ENCODE data around the gene FXYD3. TPM values are rescaled to one million over a fixed set of nuclear protein-coding genes. Genes with fewer than 3 reads are reported as not detected.
"Not testable (repeated sequence)": the region's sequence is repeated elsewhere in the genome, so short reads cannot be mapped to it uniquely, and the experiment has no call there.

The FXYD3 gene
- total RNA-seq, 1 donor from 2014 or later = not detected

DNA sequence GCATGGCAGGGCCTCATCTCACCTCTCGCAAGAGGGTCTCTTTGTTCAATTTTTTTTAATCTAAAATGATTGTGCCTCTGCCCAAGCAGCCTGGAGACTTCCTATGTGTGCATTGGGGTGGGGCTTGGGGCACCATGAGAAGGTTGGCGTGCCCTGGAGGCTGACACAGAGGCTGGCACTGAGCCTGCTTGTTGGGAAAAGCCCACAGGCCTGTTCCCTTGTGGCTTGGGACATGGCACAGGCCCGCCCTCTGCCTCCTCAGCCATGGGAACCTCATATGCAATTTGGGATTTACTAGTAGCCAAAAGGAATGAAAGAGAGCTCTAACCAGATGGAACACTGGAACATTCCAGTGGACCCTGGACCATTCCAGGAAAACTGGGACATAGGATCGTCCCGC, 8.0 kb downstream of the FXYD3 start:
- DNase-seq (ENCODE audit: extremely low read depth, low read depth, low spot score) = no peak

DNA sequence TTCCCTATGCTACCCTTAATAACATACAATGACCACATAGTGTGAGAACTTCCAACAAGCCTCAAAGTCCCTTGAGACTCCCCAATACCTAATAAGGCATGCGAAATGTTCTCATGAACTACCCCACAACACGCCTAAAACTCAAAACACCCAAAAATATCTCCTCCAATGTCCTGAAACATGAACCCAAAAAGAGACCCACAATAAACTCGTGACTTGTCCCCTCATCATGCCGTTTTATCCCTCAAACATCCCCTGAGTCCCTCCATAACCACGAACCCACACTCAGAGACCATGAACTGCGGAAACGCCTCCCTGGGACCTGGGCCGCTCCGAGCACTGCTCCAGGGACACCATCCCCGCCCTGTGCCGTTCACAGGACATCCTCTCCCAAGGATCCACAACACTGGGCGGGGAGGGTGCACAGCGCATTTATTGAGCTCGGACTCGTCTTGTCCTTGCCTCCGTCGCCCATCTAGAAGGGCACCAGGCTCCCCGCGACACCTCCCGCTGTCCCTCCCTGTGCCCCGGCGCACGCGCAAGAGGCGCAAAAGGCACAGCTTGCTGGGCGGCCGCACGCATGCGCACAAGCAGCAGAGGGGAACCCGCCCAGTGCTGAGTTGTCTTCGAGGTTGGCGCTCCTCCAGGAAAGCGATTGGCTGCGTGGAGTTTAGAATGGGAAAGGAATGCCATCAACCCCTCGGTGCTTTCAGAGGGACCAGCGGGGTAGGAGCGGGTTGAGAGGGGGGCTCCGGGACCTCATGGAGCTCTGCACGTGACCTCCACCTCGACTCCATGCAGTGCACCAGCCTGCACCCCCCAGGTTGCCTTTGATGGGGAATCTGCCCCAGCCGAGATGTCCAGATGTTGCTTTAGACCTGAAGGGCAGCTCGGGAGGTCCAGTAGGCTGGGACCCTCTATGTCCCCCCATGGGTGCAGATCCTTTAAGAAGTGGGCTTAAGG, 8.8 kb downstream of the FXYD3 start:
- DNase-seq (ENCODE audit: extremely low read depth, low read depth, low spot score) = no peak

DNA sequence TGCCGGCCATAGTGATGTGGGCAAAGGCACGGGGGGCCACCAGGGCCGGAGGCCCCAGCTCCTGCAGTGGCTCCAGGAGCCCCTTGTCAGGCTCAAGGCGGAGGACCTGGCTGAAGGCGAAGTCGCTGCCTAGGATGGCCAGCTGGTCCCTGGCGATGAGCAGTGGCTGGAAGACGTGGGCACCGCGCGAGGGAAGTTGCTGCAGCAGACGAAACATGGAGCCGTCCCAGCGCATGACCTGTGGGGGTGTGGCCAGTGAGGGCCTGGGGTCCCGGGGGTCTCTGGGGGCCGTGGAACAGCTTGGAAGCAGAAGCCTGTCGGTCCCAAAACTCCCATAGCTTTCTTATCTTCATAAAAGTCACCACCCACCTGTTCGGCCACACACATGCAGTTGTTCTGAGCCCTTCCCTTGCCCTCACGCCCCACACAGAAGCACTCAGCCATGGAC, 9.7 kb downstream of the FXYD3 start:
- no peak for DNase-seq (ENCODE audit: extremely low read depth, low read depth, low spot score)

DNA sequence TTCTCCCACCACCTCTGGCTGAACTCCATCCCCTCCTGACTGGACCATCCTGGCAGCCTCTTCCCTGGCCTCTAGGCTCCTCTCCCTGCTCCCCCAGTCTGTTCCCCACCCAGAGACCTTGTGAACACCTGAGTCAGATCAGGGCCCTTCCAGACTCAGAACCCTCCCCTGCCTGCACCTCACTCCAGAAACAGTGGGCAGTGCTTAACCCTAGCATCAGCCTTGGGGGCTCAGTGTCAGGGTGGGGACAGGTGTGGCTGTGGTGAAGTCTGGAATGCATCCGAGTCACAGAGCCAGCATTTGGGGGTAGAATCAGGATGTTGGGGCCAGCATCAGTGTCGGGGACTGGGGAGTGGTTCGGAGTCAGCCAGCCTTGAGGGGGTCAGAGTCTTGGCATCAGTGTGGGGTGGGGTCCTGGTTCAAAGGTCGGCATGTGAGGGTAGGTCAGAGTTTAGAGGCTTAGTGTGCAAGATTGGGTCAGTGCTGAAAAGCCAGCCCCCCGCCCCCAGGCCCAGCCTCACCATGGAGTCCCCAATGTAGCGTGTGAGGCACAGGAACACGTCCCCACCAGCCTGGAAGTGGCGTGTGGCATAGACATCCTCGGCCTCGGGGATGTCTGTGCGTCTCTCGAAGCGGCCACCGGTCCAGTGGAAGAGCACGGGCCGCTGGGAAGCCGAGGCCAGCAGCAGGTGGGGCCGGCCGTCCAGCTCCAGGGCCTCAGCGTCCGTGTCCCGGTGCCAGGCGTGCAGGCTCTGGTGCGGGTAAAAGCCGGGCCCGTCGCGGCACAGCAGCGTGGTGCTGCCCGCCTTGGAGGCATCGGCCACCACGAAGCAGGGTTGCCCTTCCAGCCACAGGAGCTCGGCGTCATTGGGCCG, 10.4 kb downstream of the FXYD3 start:
- DNase-seq (ENCODE audit: extremely low read depth, low read depth, low spot score) = no peak

DNA sequence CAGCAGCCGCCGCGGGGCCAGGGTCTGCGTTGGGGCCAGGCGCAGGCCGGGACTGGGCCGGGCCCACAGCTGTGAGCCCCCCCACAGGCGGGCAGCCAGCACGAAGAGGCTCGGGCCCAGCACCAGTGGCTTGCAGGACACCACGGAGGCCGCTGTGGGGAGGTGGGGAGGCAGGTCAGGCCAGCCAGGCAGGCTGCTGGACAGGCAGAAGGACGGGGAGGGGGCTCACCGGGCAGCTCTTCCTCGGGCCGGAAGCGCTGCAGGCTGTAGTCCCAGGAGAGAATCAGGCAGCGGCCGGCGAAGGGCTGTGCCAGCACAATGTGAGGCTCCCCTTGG, 11.0 kb downstream of the FXYD3 start:
- no peak for DNase-seq (ENCODE audit: extremely low read depth, low read depth, low spot score)

DNA sequence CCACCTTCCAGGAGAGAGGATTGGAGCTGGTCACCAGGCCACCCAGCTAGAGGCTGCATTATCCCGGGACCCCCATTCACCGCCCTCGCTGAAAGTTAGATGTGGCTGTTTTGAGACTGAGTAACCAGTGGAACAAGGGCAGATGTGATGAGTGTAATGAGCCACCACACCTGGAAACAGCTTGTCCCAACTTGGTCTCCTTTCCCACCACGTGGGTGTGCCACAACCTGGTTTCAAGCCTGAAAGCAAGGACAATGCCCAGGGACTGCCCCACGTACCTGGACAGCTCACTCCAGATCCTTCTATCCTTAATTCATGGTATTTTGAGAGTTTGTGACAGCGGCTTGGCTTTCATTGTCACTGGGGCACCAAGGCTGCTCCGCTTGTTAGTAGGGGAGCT, 12.2 kb downstream of the FXYD3 start:
- no peak for DNase-seq (ENCODE audit: extremely low read depth, low read depth, low spot score)

DNA sequence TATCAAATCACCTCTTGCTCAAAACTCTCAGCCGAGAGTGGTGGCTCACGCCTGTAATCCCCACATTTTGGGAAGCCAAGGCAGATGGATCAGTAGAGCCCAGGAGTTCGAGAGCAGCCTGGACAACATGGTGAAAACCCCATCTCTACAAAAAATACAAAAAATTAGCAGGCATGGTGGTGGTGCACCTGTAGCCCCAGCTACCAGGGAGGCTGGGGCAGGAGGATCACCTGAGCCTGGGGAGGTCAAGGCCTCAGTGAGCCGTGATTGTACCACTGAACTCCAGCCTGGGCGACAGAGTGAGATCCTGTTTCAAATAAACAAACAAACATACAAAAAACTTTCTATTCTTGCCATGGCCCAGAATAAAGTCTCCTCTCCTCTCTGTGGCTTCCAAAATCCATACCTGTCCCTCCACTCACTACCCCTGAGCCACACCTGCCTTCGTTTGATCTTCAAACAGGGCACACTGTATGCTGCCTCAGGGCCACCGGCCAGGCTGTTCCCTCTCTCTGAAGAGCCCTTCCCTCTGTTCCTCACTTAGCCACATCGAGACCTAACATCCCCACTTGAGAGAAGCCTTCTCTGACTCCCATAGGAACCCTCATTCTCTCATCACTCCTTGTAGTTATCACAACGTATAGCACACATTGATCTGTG, 12.9 kb downstream of the FXYD3 start:
- DNase-seq (ENCODE audit: extremely low read depth, low read depth, low spot score) = no peak

DNA sequence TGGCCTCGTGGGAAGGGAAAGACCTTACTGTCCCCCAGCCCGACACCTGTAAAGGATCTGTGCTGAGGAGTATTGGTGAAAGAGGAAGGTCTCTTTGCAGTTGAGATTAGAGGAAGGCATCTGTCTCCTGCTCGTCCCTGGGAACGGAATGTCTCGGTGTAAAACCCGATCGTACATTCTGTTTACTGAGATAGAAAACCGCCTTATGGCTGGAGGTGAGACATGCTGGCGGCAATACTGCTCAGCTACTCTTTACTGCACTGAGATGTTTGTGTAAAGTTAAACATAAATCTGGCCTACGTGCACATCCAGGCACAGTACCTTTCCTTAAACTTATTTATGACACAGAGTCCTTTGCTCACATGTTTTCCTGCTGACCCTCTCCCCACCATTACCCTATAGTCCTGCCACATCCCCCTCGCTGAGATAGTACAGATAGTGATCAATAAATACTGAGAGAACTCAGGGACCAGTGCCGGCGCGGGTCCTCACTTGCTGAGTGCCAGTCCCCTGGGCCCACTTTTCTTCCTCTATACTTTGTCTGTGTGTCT, 14.2 kb downstream of the FXYD3 start:
- not testable (repeated sequence) for DNase-seq (ENCODE audit: extremely low read depth, low read depth, low spot score)

DNA sequence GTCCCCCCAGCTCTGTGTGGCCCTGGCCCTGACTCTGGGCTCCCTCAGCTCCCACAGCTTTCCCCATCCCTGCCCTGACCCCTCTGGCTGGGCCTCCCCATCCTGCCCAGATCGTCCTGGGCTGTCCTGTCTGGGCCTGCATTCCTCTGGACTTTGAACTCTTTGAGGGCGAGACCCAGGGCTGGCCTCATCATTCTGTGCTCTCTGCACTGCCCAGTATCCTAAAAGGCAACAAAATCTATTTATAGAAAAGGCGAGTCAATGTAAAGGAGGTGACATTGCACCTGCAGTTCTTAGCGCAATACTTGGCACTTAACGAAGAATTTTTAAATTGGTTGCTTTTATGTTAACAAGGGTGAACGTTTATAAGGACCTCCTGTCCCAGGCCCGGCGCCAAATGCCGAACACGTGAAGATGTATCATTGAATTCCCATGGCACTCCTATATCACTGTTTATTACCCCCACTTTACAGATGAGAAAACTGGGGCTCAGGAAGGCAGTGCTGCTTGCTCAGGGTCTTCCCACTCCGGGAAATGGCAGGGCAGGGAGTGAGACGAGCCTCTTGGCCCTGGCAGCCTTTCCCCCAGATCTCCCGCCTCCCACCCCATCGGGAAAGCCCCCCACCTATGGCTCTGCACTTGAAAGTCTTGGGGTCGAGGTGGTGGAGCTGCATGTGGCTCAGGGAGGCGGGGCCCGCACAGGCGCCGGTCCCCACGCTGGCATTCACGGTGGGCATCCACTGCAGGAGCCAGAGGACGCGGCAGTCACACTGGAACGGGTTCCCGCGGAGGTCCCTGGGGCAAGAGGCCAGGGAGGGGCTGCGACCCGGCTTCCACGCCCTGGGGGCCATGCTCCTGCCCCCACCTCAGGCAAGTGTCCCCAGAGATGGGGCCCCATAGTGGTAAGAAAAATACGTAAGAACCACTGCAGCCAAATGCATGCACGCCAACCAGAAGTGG, 15.4 kb downstream of the FXYD3 start:
- no peak for DNase-seq (ENCODE audit: extremely low read depth, low read depth, low spot score)

DNA sequence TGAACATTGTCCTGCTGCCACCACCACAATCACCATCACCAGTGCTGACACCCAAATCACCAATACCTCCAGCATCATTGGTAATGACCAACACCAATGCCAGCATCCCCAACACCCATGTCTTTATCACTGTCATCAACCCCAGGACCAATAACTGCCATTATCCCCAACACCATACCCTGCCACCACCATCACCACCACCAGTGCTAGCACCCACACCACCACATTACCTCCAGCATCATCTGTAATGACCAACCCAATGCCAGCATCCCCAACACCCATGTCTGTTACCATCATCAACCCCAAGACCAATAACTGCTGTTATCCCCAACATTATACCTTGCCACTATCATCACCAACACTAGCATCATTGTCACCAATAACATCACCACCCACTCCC, 16.6 kb downstream of the FXYD3 start:
- no peak for DNase-seq (ENCODE audit: extremely low read depth, low read depth, low spot score)

DNA sequence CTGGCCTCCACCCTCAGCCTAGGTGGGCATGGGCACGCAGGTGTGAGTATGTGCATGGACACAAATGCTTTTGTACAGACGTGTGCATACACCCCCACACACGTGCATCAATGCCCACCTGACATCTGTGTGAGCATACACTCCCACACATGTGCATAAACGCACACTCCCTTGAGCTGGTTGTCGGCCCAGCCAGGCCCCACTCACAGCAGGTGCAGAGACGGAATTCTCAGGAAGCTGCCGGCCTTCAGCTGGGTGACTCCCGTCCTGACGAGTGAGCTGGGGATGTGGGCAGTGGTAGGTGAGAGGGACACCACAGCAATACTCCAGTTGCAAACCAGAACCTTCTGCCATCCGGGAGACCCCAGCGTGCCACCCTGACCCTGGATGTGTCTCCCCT, 18.2 kb downstream of the FXYD3 start:
- DNase-seq (ENCODE audit: extremely low read depth, low read depth, low spot score) = no peak

DNA sequence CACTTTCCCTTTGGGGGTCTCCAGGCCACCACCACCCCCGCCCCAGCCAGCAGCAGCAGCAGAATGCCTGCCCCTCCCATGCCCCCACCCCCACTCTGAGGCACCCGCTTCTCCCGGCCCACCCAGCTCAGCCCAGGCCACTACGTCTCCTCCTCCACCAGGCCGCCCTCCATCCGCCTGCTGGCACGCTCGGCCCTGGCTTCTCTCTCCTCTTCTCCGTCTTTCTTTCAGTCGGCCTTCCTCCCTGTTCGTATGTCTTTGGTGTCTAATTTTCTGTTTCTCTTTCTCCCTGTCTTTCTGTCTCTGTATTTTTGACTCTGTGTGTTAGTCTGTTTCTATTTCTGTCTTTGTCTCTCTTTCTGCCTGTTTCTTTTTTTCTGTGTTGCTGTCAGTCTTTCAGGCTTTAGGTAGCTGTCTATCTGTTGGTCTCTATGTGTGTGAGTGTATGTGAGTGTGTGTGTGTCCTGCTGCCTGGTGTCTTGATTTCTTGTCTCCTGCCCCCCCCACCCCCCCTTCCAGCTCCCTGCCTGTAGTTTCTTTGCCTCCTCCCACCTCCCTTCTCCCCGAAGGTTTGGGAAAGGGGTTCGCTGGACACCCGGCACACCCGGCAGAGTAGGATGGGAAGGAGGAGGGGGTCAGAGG, 19.1 kb downstream of the FXYD3 start, which contains the start of gene LGI4:
Gene LGI4, minus strand, starts transcription at position 459 of the 642 bp plus-strand sequence. Its CDS starts 379 bp downstream, at position 80.
- no peak for DNase-seq (ENCODE audit: extremely low read depth, low read depth, low spot score)

DNA sequence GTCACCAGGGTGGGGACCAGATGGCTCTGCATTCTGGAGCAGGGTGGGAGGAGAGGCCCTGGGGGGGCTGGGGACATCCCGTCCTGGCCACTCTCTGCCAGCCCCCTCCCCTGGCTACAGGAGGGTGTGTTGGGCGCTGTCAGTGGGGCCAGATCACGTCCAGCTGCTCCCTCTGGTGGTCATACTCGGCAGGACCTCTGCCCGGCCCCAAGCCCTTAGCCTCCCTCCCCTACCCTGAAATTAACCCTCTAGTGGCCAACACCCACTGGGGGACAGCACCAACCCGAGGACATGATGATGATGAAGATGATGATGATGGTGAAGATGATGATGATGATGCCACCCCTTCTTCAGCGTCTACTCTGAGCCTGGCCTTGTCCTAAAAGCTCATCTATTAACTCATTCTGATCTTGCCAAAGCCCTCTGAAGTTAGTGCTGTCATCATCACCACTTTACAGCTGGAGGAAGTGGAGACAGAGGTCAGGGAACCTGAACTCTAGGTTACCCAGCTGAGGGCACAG, 19.8 kb downstream of the FXYD3 start:
- no peak for DNase-seq (ENCODE audit: extremely low read depth, low read depth, low spot score)

DNA sequence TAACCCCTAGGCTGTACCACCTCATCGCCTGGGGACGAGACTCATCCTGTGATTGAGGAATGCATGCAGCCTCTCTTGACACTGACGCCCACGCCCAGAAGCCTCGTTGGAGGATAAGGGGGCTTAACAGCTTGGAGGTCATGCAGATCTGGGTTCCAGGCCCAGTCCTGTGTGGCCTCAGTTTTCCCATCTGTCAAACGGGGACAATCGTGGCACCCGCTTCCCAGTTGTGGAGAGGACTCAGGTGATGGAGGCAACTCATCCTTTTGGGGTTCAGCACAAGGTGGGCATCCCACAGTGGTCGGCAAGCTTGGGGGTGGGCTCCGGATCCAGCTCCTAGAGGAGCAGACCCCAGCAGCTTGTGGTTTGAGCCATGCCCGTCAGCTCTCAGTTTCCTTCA, 20.6 kb downstream of the FXYD3 start:
- no peak for DNase-seq (ENCODE audit: extremely low read depth, low read depth, low spot score)

DNA sequence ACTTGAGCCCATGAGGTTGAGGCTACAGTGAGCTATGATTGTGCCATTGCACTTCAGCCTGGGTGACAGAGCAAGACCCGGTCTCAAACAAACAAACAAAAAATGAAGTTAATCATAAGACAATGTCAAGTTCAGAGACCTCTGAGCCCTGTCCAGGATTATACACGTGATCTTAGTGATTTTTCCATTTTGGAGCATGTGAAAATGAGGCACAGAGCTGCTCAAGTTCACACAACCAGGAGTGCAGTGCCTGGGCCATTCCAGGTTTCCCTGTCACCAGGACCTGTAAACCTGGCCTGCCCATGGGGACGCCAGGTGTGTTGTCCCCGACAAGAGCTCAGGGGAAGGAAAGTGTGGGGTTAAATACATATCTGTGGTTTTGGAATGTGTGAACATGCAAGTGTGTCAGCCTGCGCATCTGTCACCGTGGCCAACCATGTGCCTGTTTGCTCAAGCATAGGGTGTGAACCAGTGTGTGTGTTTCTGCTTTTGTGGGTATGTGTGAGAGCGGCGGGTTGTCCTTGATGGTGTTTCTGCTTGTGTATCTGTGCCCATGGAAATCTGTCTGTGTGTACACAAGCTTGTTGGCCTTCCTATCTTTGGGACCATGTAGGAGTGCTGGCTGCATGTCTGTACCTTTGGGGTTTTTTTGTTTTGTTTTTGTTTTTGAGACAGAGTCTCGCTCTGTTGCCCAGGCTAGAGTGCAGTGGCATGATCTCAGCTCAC, 21.5 kb downstream of the FXYD3 start:
- DNase-seq (ENCODE audit: extremely low read depth, low read depth, low spot score) = no peak

DNA sequence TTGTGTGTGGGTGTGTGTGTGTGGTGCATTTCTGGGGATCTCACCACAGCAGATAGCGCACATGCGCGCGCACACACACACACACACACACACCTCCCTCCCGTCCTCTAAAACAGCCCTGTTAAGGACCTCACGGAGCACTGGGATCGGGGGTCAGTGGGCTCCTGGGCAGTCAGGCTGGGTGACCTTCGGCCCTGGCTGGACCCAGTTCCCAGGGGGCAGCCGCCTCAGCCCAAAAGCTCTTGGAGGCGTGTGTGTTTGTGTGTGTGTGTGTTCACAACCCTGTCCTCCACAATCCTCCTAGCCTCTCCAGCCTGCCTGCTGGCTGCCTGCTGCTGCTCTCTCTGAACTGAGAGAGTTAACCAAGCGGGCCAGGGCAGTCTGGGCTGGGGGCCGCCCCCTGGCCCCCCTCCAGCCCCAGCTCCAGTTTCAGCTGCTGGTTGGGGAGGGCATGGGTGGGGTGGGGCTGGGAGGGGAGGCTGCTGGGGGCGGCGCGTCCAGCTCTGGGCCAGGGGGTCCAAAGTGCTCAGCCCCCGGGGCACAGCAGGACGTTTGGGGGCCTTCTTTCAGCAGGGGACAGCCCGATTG, 22.8 kb downstream of the FXYD3 start, which contains the start of gene FXYD1:
Gene FXYD1, plus strand, starts transcription at position 520 of the 588 bp plus-strand sequence. CDS start 1,256 bp downstream, outside the sequence.
- no peak for DNase-seq (ENCODE audit: extremely low read depth, low read depth, low spot score)

DNA sequence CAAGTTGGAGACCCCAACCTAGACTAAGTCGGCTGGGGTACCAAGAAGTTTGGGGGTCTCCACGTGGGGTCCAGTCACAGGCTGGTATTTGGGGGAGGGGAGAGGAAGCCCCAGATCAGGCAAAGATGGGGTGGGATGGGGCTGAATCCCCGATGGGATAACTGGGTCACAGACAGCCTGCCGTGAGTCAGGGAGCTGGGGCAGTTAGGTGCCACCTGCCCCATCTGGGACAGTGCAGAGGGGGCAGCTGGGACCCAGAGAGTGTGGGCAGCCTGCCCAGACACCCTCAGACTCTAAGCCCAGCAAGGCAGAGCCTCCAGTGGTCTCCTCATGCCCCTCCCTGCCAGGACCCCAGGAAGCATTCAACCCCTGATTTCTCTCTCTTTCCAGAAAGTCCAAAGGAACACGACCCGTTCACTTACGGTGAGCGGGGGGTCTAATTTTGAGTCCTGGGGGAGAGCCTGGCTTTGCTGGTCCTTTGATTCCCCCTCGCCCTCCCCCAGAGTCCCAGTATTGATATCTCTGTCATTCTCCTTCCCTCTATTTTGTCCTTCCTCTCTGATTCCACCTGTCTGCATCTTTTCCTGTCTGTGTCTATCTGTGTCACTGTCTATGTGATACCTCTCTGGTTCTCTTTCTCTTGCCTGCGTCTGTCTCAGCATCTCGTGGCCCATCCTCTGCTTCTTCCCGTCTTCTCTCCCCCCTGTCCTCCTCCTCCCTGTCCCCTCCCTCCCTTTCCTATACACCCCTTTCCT, 24.8 kb downstream of the FXYD3 start:
- DNase-seq (ENCODE audit: extremely low read depth, low read depth, low spot score) = no peak

All from glomerular endothelial cell (primary cell).